Activated effector memory CD4-positive, alpha-beta T cell treated with Interleukin-2 at 50 U/mL for 16 hours (primary cell): ENCODE results near the gene PPP1R15A.
"Not testable (repeated sequence)": the region's sequence is repeated elsewhere in the genome, so short reads cannot be mapped to it uniquely, and the experiment has no call there.

Source experiments
- DNase-seq: peaks from one replicate; pipeline ENCODE4 v3.0.0-alpha.2; 2020

The PPP1R15A gene

GRCh38 chr19:48859711-48860572 lies 12.3 kb upstream of the PPP1R15A start:
- no peak for DNase-seq

GRCh38 chr19:48861313-48861712 lies 10.9 kb upstream of the PPP1R15A start:
- no peak for DNase-seq

DNA sequence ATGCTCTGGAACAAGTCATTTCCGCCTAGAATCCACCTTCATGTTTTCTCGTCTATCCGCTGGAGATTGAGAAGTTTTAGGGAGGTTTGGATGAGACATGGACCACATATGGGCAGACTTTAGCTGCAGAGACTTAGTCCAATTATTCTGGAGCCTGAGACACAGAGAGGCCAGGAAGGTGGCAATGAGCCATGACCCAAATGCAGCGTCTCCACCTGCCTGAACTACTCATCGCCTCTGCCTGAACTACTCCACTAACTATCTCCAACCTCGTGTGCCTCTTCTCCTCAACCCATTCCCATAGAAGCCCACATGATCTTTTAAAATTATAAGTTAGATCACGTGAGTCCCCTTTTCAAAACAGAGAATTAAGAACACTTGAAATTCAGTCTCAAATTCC lies 9.4 kb upstream of the PPP1R15A start:
- no peak for DNase-seq

DNA sequence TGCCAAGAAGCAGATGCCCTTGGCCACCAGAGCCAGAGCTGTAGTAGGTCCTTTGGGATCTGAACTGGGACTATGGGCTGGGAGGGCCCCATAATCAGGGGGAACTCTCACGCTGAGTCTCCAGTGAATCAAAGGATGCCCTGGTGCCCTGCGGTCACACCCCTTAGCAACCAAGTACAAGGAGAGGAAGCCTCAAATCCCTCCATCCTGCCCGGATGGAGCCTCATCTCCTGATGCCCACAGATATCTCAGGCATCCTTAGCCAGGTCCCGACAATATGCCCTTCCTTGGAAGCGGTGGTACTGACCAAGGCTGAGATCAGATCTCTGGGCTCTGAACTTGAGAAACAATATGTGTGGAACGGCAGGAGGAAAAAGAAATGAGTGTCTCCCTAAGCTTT lies 5.5 kb upstream of the PPP1R15A start:
- DNase-seq: no peak

GRCh38 chr19:48867123-48867745 lies 5.0 kb upstream of the PPP1R15A start:
- no peak for DNase-seq

GRCh38 chr19:48867746-48868113 lies 4.5 kb upstream of the PPP1R15A start:
- DNase-seq: no peak

GRCh38 chr19:48868114-48868886 lies 3.9 kb upstream of the PPP1R15A start, which contains the start of gene PLEKHA4:
PLEKHA4 (minus strand) TSS chr19:48868617; CDS start chr19:48867620, 997 bp downstream.
- no peak for DNase-seq

GRCh38 chr19:48870048-48870447 lies 2.2 kb upstream of the PPP1R15A start:
- DNase-seq: no peak

GRCh38 chr19:48871471-48872181 lies 595 bp upstream of the PPP1R15A start:
- DNase-seq: not testable (repeated sequence)

- DNase-seq: peak; percentile 56
Measured at GRCh38 chr19:48872884-48873475, 759 bp downstream of the PPP1R15A start.

DNA sequence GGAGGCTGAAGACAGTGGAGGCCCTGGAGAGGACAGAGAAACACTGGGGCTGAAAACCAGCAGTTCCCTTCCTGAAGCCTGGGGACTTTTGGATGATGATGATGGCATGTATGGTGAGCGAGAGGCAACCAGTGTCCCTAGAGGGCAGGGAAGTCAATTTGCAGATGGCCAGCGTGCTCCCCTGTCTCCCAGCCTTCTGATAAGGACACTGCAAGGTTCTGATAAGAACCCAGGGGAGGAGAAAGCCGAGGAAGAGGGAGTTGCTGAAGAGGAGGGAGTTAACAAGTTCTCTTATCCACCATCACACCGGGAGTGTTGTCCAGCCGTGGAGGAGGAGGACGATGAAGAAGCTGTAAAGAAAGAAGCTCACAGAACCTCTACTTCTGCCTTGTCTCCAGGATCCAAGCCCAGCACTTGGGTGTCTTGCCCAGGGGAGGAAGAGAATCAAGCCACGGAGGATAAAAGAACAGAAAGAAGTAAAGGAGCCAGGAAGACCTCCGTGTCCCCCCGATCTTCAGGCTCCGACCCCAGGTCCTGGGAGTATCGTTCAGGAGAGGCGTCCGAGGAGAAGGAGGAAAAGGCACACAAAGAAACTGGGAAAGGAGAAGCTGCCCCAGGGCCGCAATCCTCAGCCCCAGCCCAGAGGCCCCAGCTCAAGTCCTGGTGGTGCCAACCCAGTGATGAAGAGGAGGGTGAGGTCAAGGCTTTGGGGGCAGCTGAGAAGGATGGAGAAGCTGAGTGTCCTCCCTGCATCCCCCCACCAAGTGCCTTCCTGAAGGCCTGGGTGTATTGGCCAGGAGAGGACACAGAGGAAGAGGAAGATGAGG lies 1.5 kb downstream of the PPP1R15A start:
- DNase-seq: no peak

DNA sequence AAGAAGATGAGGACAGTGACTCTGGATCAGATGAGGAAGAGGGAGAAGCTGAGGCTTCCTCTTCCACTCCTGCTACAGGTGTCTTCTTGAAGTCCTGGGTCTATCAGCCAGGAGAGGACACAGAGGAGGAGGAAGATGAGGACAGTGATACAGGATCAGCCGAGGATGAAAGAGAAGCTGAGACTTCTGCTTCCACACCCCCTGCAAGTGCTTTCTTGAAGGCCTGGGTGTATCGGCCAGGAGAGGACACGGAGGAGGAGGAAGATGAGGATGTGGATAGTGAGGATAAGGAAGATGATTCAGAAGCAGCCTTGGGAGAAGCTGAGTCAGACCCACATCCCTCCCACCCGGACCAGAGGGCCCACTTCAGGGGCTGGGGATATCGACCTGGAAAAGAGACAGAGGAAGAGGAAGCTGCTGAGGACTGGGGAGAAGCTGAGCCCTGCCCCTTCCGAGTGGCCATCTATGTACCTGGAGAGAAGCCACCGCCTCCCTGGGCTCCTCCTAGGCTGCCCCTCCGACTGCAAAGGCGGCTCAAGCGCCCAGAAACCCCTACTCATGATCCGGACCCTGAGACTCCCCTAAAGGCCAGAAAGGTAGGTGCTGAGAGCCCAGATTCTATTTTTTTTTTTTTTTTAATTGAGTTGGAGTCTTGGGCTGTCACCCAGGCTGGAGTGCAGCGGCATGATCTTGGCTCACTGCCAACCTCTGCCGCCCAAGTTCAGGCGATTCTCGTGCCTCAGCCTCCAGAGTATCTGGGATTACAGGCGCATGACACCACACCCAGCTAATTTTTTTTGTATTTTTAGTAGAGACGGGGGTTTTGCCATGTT lies 2.3 kb downstream of the PPP1R15A start:
- no peak for DNase-seq

DNA sequence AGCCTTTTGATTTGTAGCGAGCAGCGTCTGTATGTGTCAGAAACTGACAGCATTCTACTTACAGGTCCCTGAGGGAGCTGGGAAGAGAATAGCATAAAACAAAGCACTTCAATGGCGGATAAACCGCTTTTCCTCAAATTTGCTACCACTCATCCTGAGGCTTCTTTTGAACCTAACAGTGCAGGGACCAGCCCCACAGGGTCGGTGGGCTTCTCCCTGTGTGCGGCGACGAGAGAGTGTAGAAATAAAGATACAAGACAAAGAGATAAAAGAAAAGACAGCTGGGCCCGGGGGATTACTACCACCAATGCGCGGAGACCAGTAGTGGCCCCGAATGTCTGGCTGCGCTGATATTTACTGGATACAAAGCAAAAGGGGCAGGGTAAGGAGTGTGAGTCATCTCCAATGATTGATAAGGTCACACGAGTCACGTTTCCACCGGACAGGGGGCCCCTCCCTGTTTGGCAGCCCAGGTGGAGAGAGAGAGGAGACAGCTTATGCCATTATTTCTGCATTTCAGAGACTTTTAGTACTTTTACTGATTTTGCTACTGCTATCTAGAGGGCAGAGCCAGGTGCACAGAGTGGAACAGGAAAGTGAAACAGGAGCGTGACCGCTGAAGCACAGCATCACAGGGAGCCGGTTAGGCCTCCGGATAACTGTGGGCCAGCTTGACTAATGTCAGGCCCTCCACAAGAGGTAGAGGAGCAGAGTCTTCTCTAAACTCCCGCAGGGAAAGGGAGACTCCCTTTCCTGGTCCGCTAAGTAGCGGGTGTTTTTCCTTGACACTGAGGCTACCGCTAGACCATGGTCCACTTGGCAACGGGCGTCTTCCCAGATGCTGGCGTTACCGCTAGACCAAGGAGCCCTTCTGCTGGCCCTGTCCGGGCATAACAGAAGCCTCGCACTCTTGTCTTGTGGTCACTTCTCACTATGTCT lies 4.1 kb downstream of the PPP1R15A start:
- not testable (repeated sequence) for DNase-seq

DNA sequence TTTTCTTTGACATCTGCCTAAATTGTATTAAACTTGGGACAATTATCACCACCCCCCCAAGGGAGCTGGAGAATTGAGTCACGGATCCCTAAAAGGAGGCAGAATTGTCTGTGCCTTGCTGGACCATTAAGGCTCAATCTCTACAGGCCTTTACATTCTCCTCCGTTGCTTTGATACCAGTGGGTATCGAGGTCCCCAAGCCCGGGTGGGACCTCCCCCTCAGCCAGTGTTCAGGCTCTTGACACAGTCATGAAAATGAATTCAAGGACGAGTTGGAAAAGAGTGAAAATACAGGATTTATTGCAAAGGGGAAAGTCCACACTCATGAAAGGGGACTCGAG lies 5.6 kb downstream of the PPP1R15A start:
- no peak for DNase-seq

DNA sequence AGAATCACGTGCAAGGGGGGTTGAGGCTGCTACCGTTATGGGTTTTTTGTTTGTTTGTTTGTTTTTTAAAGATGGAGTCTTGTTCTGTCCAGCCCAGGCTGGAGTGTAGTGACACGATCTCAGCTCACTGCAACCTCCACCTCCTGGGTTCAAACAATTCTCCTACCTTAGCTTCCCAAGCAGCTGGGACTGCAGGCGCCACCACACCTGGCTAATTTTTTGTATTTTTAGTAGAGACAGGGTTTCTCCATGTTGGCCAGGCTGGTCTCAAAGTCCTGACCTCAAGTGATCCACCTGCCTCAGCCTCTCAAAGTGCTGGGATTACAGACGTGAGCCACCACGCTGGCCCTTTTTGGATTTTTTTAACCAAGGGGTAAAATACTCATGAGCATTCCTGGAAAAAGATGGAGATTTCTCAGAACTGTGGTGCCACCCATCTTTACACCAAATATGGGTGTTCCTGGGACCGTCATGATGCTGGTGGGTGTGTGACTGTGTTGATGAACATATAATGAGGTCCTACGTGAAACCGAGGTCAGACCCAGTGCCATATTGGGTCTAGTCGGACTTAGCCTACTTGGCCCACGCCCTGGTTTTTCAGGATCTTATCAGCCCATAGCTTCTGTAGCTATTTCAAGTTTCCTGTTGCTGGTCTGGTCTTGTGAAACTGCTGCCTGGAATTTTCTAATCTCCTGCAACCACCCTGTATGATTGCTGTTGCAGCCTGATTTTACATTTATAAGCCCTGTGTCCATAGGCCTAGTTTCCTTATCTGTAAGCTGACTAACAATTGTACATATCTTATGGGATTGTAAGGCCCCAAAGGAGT lies 6.2 kb downstream of the PPP1R15A start:
- no peak for DNase-seq

- no peak for DNase-seq
Measured at GRCh38 chr19:48879025-48879637, 6.9 kb downstream of the PPP1R15A start.

DNA sequence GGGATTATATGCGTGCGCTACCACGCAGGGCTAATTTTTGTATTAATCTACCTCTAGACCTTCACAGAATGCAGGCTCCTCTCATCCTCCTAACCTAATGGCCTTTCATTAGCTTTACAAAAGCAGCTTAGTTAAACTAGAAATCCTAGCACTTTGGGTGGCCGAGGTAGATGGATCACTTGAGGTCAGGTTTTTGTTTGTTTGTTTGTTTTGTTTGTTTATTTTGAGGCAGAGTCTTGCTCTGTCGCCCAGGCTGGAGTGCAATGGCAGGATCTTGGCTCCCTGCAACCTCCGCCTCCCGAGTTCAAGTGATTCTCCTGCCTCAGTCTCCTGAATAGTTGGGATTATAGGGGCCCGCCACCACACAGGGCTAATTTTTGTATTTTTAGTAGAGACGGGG lies 7.5 kb downstream of the PPP1R15A start:
- DNase-seq: not testable (repeated sequence)
